Measurements from ENCODE around the gene CTDSP2.

Gene CTDSP2

GRCh38 chr12:57846577-57847319, at the start of gene CTDSP2:
CTDSP2 (minus strand) TSS chr12:57846729; CDS start chr12:57846435, 294 bp downstream.
- Histone ChIP-seq H3K9me3 (ENCODE audit: control insufficient read depth, insufficient read depth, low read length) (no peaks in the 10 kb centered on the region), H3K4me1 (ENCODE audit: insufficient read depth, low read length) (peaks cover 39% of the 10 kb centered on the region), H3K36me3 (ENCODE audit: insufficient read depth, low read length) (no peaks in the 10 kb centered on the region), H3K9ac (ENCODE audit: low read depth, low read length) (peak within 1 kb of the TSS; percentile 95)

GRCh38 chr12:57896115-57896433, 49.5 kb upstream of the CTDSP2 start:
- Histone ChIP-seq H3K36me3 (ENCODE audit: insufficient read depth, low read length) (no peaks in the 10 kb centered on the region), H3K9ac (ENCODE audit: low read depth, low read length) (peak overlapping the region; percentile 49; the same call in 1 of the 2 replicates), H3K4me1 (ENCODE audit: insufficient read depth, low read length) (peaks cover 31% of the 10 kb centered on the region), H3K9me3 (ENCODE audit: control insufficient read depth, insufficient read depth, low read length) (no peaks in the 10 kb centered on the region)

GRCh38 chr12:57895389-57896114, 49.0 kb upstream of the CTDSP2 start:
- Histone ChIP-seq H3K4me1 (ENCODE audit: insufficient read depth, low read length) (peaks cover 31% of the 10 kb centered on the region), H3K9me3 (ENCODE audit: control insufficient read depth, insufficient read depth, low read length) (no peaks in the 10 kb centered on the region), H3K36me3 (ENCODE audit: insufficient read depth, low read length) (no peaks in the 10 kb centered on the region), H3K9ac (ENCODE audit: low read depth, low read length) (no peak overlapping the region)

GRCh38 chr12:57894399-57895292, 48.1 kb upstream of the CTDSP2 start:
- H3K4me1 ChIP-seq (ENCODE audit: insufficient read depth, low read length): peaks cover 32% of the 10 kb centered on the region
- no peaks in the 10 kb centered on the region for H3K36me3 ChIP-seq (ENCODE audit: insufficient read depth, low read length)
- peak overlapping the region; percentile 30; the same call in 1 of the 2 replicates for H3K9ac ChIP-seq (ENCODE audit: low read depth, low read length)
- H3K9me3 ChIP-seq (ENCODE audit: control insufficient read depth, insufficient read depth, low read length): no peaks in the 10 kb centered on the region

GRCh38 chr12:57893431-57894353, 47.2 kb upstream of the CTDSP2 start:
- H3K9ac ChIP-seq (ENCODE audit: low read depth, low read length): peak overlapping the region; percentile 30; the same call in 1 of the 2 replicates
- H3K9me3 ChIP-seq (ENCODE audit: control insufficient read depth, insufficient read depth, low read length): no peaks in the 10 kb centered on the region
- H3K36me3 ChIP-seq (ENCODE audit: insufficient read depth, low read length): no peaks in the 10 kb centered on the region
- peaks cover 41% of the 10 kb centered on the region for H3K4me1 ChIP-seq (ENCODE audit: insufficient read depth, low read length)

GRCh38 chr12:57892232-57892972, 45.9 kb upstream of the CTDSP2 start:
- Histone ChIP-seq H3K4me1 (ENCODE audit: insufficient read depth, low read length) (peaks cover 45% of the 10 kb centered on the region), H3K36me3 (ENCODE audit: insufficient read depth, low read length) (no peaks in the 10 kb centered on the region), H3K9me3 (ENCODE audit: control insufficient read depth, insufficient read depth, low read length) (no peaks in the 10 kb centered on the region), H3K9ac (ENCODE audit: low read depth, low read length) (no peak overlapping the region)

- no peak overlapping the region for H3K9ac ChIP-seq (ENCODE audit: low read depth, low read length)
- H3K9me3 ChIP-seq (ENCODE audit: control insufficient read depth, insufficient read depth, low read length): no peaks in the 10 kb centered on the region
- no peaks in the 10 kb centered on the region for H3K36me3 ChIP-seq (ENCODE audit: insufficient read depth, low read length)
- peaks cover 41% of the 10 kb centered on the region for H3K4me1 ChIP-seq (ENCODE audit: insufficient read depth, low read length)
Measured at GRCh38 chr12:57891542-57892228, 45.2 kb upstream of the CTDSP2 start.

- Histone ChIP-seq H3K9me3 (ENCODE audit: control insufficient read depth, insufficient read depth, low read length) (no peaks in the 10 kb centered on the region), H3K36me3 (ENCODE audit: insufficient read depth, low read length) (no peaks in the 10 kb centered on the region), H3K4me1 (ENCODE audit: insufficient read depth, low read length) (peaks cover 33% of the 10 kb centered on the region), H3K9ac (ENCODE audit: low read depth, low read length) (no peak overlapping the region)
Measured at GRCh38 chr12:57890191-57891115, 43.9 kb upstream of the CTDSP2 start.

GRCh38 chr12:57889500-57889989, 43.0 kb upstream of the CTDSP2 start:
- peaks cover 25% of the 10 kb centered on the region for H3K4me1 ChIP-seq (ENCODE audit: insufficient read depth, low read length)
- H3K36me3 ChIP-seq (ENCODE audit: insufficient read depth, low read length): no peaks in the 10 kb centered on the region
- H3K9me3 ChIP-seq (ENCODE audit: control insufficient read depth, insufficient read depth, low read length): no peaks in the 10 kb centered on the region
- H3K9ac ChIP-seq (ENCODE audit: low read depth, low read length): no peak overlapping the region

- Histone ChIP-seq H3K9ac (ENCODE audit: low read depth, low read length) (peak overlapping the region; percentile 27), H3K36me3 (ENCODE audit: insufficient read depth, low read length) (no peaks in the 10 kb centered on the region), H3K4me1 (ENCODE audit: insufficient read depth, low read length) (peaks cover 17% of the 10 kb centered on the region; the same call in 1 of the 2 replicates), H3K9me3 (ENCODE audit: control insufficient read depth, insufficient read depth, low read length) (no peaks in the 10 kb centered on the region)
Measured at GRCh38 chr12:57888409-57889157, 42.1 kb upstream of the CTDSP2 start.

- Histone ChIP-seq H3K36me3 (ENCODE audit: insufficient read depth, low read length) (no peaks in the 10 kb centered on the region), H3K4me1 (ENCODE audit: insufficient read depth, low read length) (peaks cover 14% of the 10 kb centered on the region; the same call in 1 of the 2 replicates), H3K9me3 (ENCODE audit: control insufficient read depth, insufficient read depth, low read length) (no peaks in the 10 kb centered on the region), H3K9ac (ENCODE audit: low read depth, low read length) (peak overlapping the region; percentile 27)
Measured at GRCh38 chr12:57887631-57888408, 41.3 kb upstream of the CTDSP2 start.

All from ES-I3 (cell line).